ENCODE data around the gene ABL2.

Gene ABL2

GRCh38 chr1:179099891-179100290 lies 129.6 kb downstream of the ABL2 start:
- H3K4me3 ChIP-seq (ENCODE audit: low read depth, low read length), result no peak overlapping the region
- TF ChIP-seq, protein P1, sequence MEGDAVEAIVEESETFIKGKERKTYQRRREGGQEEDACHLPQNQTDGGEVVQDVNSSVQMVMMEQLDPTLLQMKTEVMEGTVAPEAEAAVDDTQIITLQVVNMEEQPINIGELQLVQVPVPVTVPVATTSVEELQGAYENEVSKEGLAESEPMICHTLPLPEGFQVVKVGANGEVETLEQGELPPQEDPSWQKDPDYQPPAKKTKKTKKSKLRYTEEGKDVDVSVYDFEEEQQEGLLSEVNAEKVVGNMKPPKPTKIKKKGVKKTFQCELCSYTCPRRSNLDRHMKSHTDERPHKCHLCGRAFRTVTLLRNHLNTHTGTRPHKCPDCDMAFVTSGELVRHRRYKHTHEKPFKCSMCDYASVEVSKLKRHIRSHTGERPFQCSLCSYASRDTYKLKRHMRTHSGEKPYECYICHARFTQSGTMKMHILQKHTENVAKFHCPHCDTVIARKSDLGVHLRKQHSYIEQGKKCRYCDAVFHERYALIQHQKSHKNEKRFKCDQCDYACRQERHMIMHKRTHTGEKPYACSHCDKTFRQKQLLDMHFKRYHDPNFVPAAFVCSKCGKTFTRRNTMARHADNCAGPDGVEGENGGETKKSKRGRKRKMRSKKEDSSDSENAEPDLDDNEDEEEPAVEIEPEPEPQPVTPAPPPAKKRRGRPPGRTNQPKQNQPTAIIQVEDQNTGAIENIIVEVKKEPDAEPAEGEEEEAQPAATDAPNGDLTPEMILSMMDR (IDR thresholded peaks at IDR 0.05; ENCODE audit: low read depth, low read length), result no peak
- no peak for TF ChIP-seq POLR2A (IDR thresholded peaks at IDR 0.05; ENCODE audit: extremely low read depth, insufficient read length)
- no peak for TF ChIP-seq MYC (IDR thresholded peaks at IDR 0.05; ENCODE audit: low read depth, low read length)
- TF ChIP-seq MAX (IDR thresholded peaks at IDR 0.05; ENCODE audit: low read depth, low read length), result no peak

GRCh38 chr1:179095924-179096323 lies 133.6 kb downstream of the ABL2 start:
- TF ChIP-seq, protein P1 (IDR thresholded peaks at IDR 0.05; ENCODE audit: low read depth, low read length), result no peak
- no peak for TF ChIP-seq MYC (IDR thresholded peaks at IDR 0.05; ENCODE audit: low read depth, low read length)
- no peak for TF ChIP-seq MAX (IDR thresholded peaks at IDR 0.05; ENCODE audit: low read depth, low read length)
- no peak for TF ChIP-seq POLR2A (IDR thresholded peaks at IDR 0.05; ENCODE audit: extremely low read depth, insufficient read length)
- DNase-seq (ENCODE audit: low read depth), result no peak
- no peak overlapping the region for H3K4me3 ChIP-seq (ENCODE audit: low read depth, low read length)

More at GRCh38 chr1:179099891-179100290, 129.6 kb downstream of the ABL2 start:
- no peak for DNase-seq (ENCODE audit: low read depth)

DNA sequence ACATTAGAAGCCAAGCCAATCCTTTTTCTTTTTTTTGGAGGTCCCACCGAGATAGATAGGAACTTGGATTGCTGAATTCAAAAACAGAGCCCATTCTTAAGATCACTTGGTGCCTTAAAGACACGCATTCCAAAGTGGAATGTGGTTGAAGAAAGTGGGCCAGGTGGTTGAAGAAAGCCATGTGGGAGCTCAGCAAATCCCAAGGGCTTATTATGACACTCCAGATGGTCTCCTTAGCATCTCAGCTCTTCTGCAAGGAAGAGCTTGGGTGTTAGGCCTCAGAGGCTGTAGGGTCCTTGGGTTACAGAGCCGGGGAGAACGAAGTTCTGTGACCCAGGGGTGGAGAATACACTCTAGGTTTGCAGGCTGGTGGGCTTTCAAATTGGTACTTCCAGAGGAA lies 134.1 kb downstream of the ABL2 start:
- TF ChIP-seq, protein P1 (IDR thresholded peaks at IDR 0.05; ENCODE audit: low read depth, low read length), result no peak
- TF ChIP-seq MYC (IDR thresholded peaks at IDR 0.05; ENCODE audit: low read depth, low read length) (no peak), POLR2A (IDR thresholded peaks at IDR 0.05; ENCODE audit: extremely low read depth, insufficient read length) (no peak), MAX (IDR thresholded peaks at IDR 0.05; ENCODE audit: low read depth, low read length) (no peak)
- no peak overlapping the region for H3K4me3 ChIP-seq (ENCODE audit: low read depth, low read length)
- DNase-seq (ENCODE audit: low read depth), result no peak

- no peak for DNase-seq (ENCODE audit: low read depth)
- no peak overlapping the region for H3K4me3 ChIP-seq (ENCODE audit: low read depth, low read length)
- no peak for TF ChIP-seq POLR2A (IDR thresholded peaks at IDR 0.05; ENCODE audit: extremely low read depth, insufficient read length)
- TF ChIP-seq, protein P1 (IDR thresholded peaks at IDR 0.05; ENCODE audit: low read depth, low read length), result no peak
- TF ChIP-seq MAX (IDR thresholded peaks at IDR 0.05; ENCODE audit: low read depth, low read length), result no peak
- no peak for TF ChIP-seq MYC (IDR thresholded peaks at IDR 0.05; ENCODE audit: low read depth, low read length)
These were observed 134.7 kb downstream of the ABL2 start for GRCh38 chr1:179094818-179095217.

DNA sequence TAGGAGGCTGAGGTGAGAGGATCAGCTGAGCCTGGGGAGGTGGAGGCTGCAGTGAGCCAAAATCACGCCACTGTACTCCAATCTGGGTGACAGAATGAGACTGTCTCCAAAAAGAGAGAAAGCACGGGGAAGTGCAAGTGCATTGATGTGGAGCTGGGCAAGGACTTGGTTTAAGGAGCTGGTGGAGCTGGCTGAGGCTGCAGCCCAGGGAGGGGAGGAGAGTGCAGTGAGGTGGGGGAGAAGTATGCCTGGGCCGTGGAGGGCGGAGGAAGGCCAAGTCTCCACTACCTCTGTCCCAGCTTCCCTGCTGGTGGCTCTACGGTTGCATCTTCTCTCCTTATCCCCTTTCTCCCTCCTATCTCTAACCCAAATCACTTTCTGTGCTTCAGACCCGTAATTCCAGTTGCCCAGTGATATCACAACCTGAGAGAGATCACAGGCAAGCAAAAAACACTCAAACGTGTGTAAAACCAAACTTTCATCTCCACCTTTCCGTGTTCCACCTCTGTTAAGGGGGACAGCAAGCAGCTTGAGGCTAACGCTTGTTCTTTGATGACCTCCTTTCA lies 136.5 kb downstream of the ABL2 start:
- DNase-seq (ENCODE audit: low read depth), result no peak
- H3K4me3 ChIP-seq (ENCODE audit: low read depth, low read length), result no peak overlapping the region
- TF ChIP-seq MAX (IDR thresholded peaks at IDR 0.05; ENCODE audit: low read depth, low read length) (no peak), POLR2A (IDR thresholded peaks at IDR 0.05; ENCODE audit: extremely low read depth, insufficient read length) (no peak), MYC (IDR thresholded peaks at IDR 0.05; ENCODE audit: low read depth, low read length) (no peak)
- TF ChIP-seq, protein P1 (IDR thresholded peaks at IDR 0.05; ENCODE audit: low read depth, low read length), result no peak
